HEK293 (cell line): ENCODE measurements around the gene ODAD3.

ENCODE experiments used
- BCL11A ChIP-seq: fragments of 450-650 bp; formaldehyde crosslinking; IDR thresholded peaks from 2 replicates; pipeline ENCODE4 v1.5.1; 2016; ENCODE audit warnings: low read depth, missing biosample characterization, missing genetic modification characterization
- BCL11B ChIP-seq: fragments of 450-650 bp; formaldehyde crosslinking; IDR thresholded peaks from 2 replicates; pipeline ENCODE4 v1.5.1; 2016; ENCODE audit warnings: low read depth, missing biosample characterization, missing genetic modification characterization
- GFI1B ChIP-seq: fragments of 450-650 bp; formaldehyde crosslinking; IDR thresholded peaks from 2 replicates; pipeline ENCODE4 v1.5.1; 2016; ENCODE audit warnings: missing biosample characterization, missing genetic modification characterization
- GLI2 ChIP-seq: fragments of 450-650 bp; formaldehyde crosslinking; IDR thresholded peaks from 2 replicates; pipeline ENCODE4; 2017; ENCODE audit warnings: missing biosample characterization, missing genetic modification characterization, low read depth, borderline replicate concordance
- HIC1 ChIP-seq: fragments of 450-650 bp; formaldehyde crosslinking; IDR thresholded peaks from 2 replicates; pipeline ENCODE4 v1.5.1; 2016; ENCODE audit warnings: missing biosample characterization, missing genetic modification characterization
- IKZF3 ChIP-seq: fragments of 450-650 bp; IDR thresholded peaks from 2 replicates; pipeline ENCODE4 v1.5.0; 2018; ENCODE audit warnings: missing biosample characterization, mild to moderate bottlenecking, missing genetic modification characterization, moderate library complexity
- KLF1 ChIP-seq: fragments of 450-650 bp; formaldehyde crosslinking; IDR thresholded peaks from 2 replicates; pipeline ENCODE4 v1.5.1; 2016; ENCODE audit warnings: missing biosample characterization, missing genetic modification characterization
- MZF1 ChIP-seq: fragments of 450-650 bp; formaldehyde crosslinking; IDR thresholded peaks from 2 replicates; pipeline ENCODE4 v1.5.1; 2017; ENCODE audit warnings: missing biosample characterization, missing genetic modification characterization, borderline replicate concordance
- PBX3 ChIP-seq: sonication (generic); formaldehyde crosslinking; IDR thresholded peaks from 2 replicates; pipeline ENCODE4 v1.8.1; 2022; ENCODE audit warnings: mild to moderate bottlenecking, moderate library complexity, missing genetic modification reagents
- SP3 ChIP-seq: fragments of 450-650 bp; formaldehyde crosslinking; IDR thresholded peaks from 2 replicates; pipeline ENCODE4 v1.5.1; 2016; ENCODE audit warnings: missing biosample characterization, missing genetic modification characterization
- ZBTB1 ChIP-seq: fragments of 450-650 bp; formaldehyde crosslinking; IDR thresholded peaks from 2 replicates; pipeline ENCODE4 v1.5.1; 2016; ENCODE audit warnings: missing biosample characterization, missing genetic modification characterization
- ZBTB48 ChIP-seq: fragments of 450-650 bp; formaldehyde crosslinking; IDR thresholded peaks from 2 replicates; pipeline ENCODE4 v1.5.1; 2016; ENCODE audit warnings: missing biosample characterization, missing genetic modification characterization
- ZEB2 ChIP-seq: fragments of 450-650 bp; formaldehyde crosslinking; IDR thresholded peaks from 2 replicates; pipeline ENCODE4 v1.5.1; 2016; ENCODE audit warnings: missing biosample characterization, missing genetic modification characterization
- ZFP69B ChIP-seq: fragments of 450-650 bp; formaldehyde crosslinking; IDR thresholded peaks from 2 replicates; pipeline ENCODE4 v1.5.1; 2016; ENCODE audit warnings: missing biosample characterization, missing genetic modification characterization
- ZNF18 ChIP-seq: fragments of 450-650 bp; formaldehyde crosslinking; IDR thresholded peaks from 2 replicates; pipeline ENCODE4 v1.5.1; 2016; ENCODE audit warnings: missing biosample characterization, missing genetic modification characterization
- ZNF248 ChIP-seq: fragments of 450-650 bp; formaldehyde crosslinking; IDR thresholded peaks from 2 replicates; pipeline ENCODE4 v1.5.1; 2017; ENCODE audit warnings: missing biosample characterization, missing genetic modification characterization
- ZNF292 ChIP-seq: fragments of 450-650 bp; formaldehyde crosslinking; IDR thresholded peaks from 2 replicates; pipeline ENCODE4 v1.5.1; 2016; ENCODE audit warnings: low read depth, missing biosample characterization, missing genetic modification characterization, borderline replicate concordance
- ZNF324 ChIP-seq: fragments of 450-650 bp; formaldehyde crosslinking; IDR thresholded peaks from 2 replicates; pipeline ENCODE4 v1.5.1; 2016; ENCODE audit warnings: missing biosample characterization, missing genetic modification characterization
- ZNF362 ChIP-seq: fragments of 450-650 bp; formaldehyde crosslinking; IDR thresholded peaks from 2 replicates; pipeline ENCODE4 v1.5.1; 2016; ENCODE audit warnings: missing biosample characterization, missing genetic modification characterization
- ZNF416 ChIP-seq: fragments of 450-650 bp; formaldehyde crosslinking; IDR thresholded peaks from 2 replicates; pipeline ENCODE4 v1.5.1; 2016; ENCODE audit warnings: missing biosample characterization, missing genetic modification characterization
- ZNF433 ChIP-seq: fragments of 450-650 bp; formaldehyde crosslinking; IDR thresholded peaks from 2 replicates; pipeline ENCODE4 v1.5.1; 2016; ENCODE audit warnings: missing biosample characterization, missing genetic modification characterization, low read depth
- ZNF561 ChIP-seq: fragments of 450-650 bp; IDR thresholded peaks from 2 replicates; pipeline ENCODE4 v1.5.1; 2018; ENCODE audit warnings: missing biosample characterization, missing genetic modification characterization, borderline replicate concordance
- ZNF600 ChIP-seq: fragments of 450-650 bp; formaldehyde crosslinking; IDR thresholded peaks from 2 replicates; pipeline ENCODE4 v1.5.1; 2016; ENCODE audit warnings: missing biosample characterization, missing genetic modification characterization
- ZNF623 ChIP-seq: fragments of 450-650 bp; formaldehyde crosslinking; IDR thresholded peaks from 2 replicates; pipeline ENCODE4 v1.5.1; 2016; ENCODE audit warnings: missing biosample characterization, missing genetic modification characterization
- ZNF629 ChIP-seq: fragments of 450-650 bp; formaldehyde crosslinking; IDR thresholded peaks from 2 replicates; pipeline ENCODE4 v1.5.1; 2017; ENCODE audit warnings: missing biosample characterization, missing genetic modification characterization
- ZNF768 ChIP-seq: fragments of 450-650 bp; formaldehyde crosslinking; IDR thresholded peaks from 2 replicates; pipeline ENCODE4 v1.5.1; 2018; ENCODE audit warnings: missing biosample characterization, mild to moderate bottlenecking, missing genetic modification characterization
- ZNF843 ChIP-seq: fragments of 450-650 bp; formaldehyde crosslinking; IDR thresholded peaks from 2 replicates; pipeline ENCODE4 v1.5.1; 2016; ENCODE audit warnings: missing biosample characterization, missing genetic modification characterization
- ZSCAN16 ChIP-seq: fragments of 450-650 bp; formaldehyde crosslinking; IDR thresholded peaks from 2 replicates; pipeline ENCODE4 v1.5.1; 2016; ENCODE audit warnings: missing biosample characterization, missing genetic modification characterization
- TF ChIP-seq, protein P1 (sequence below): fragments of 450-650 bp; formaldehyde crosslinking; IDR thresholded peaks from 2 replicates; pipeline ENCODE4 v1.5.1; 2016; ENCODE audit warnings: missing biosample characterization, missing genetic modification characterization

The ODAD3 gene

GRCh38 chr19:11482384-11483050, 47.6 kb upstream of the ODAD3 start (continued):
- TF ChIP-seq ZSCAN16 (tag by site-specific recombination) = 0 out of 2 replicates have a peak, but pooled peaks have one; percentile 19
- peak; percentile 97 for TF ChIP-seq ZNF416 (tag by site-specific recombination)
- TF ChIP-seq ZNF248 (tag by site-specific recombination) = no peak
- peak; percentile 68; the same call in 1 of the 2 replicates for TF ChIP-seq PBX3 (CRISPR knock-in tag)
- no peak for TF ChIP-seq ZNF768
- TF ChIP-seq BCL11B (tag by site-specific recombination) = peak; percentile 95
- TF ChIP-seq ZNF433 (tag by site-specific recombination) = no peak
- 0 out of 2 replicates have a peak, but pooled peaks have one; percentile 7 for TF ChIP-seq GFI1B (tag by site-specific recombination)
- TF ChIP-seq ZNF561 (tag by site-specific recombination) = peak; percentile 89; the same call in 1 of the 2 replicates
- TF ChIP-seq ZNF292 (tag by site-specific recombination) = no peak
- TF ChIP-seq ZNF324 (tag by site-specific recombination) = peak; percentile 70; the same call in 1 of the 2 replicates
- 0 out of 2 replicates have a peak, but pooled peaks have one; percentile 62 for TF ChIP-seq SP3 (tag by site-specific recombination)
- TF ChIP-seq ZBTB48 = peak; percentile 93
- peak; percentile 63 for TF ChIP-seq ZNF629 (tag by site-specific recombination)
- peak; percentile 27 for TF ChIP-seq MZF1 (tag by site-specific recombination)
- peak; percentile 95 for TF ChIP-seq ZFP69B (tag by site-specific recombination)
- TF ChIP-seq, protein P1, sequence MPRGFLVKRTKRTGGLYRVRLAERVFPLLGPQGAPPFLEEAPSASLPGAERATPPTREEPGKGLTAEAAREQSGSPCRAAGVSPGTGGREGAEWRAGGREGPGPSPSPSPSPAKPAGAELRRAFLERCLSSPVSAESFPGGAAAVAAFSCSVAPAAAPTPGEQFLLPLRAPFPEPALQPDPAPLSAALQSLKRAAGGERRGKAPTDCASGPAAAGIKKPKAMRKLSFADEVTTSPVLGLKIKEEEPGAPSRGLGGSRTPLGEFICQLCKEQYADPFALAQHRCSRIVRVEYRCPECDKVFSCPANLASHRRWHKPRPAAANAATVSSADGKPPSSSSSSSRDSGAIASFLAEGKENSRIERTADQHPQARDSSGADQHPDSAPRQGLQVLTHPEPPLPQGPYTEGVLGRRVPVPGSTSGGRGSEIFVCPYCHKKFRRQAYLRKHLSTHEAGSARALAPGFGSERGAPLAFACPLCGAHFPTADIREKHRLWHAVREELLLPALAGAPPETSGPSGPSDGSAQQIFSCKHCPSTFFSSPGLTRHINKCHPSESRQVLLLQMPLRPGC (tag by site-specific recombination) = peak; percentile 75
- TF ChIP-seq ZBTB1 = 0 out of 2 replicates have a peak, but pooled peaks have one; percentile 40
- 0 out of 2 replicates have a peak, but pooled peaks have one; percentile 32 for TF ChIP-seq IKZF3
- TF ChIP-seq ZNF623 (tag by site-specific recombination) = no peak
- 0 out of 2 replicates have a peak, but pooled peaks have one; percentile 51 for TF ChIP-seq KLF1 (tag by site-specific recombination)
- TF ChIP-seq ZNF843 (tag by site-specific recombination) = peak; percentile 68
- TF ChIP-seq GLI2 (tag by site-specific recombination) = no peak; the same call in 1 of the 2 replicates
- TF ChIP-seq ZNF18 (tag by site-specific recombination) = peak; percentile 52; the same call in 1 of the 2 replicates
- TF ChIP-seq ZNF600 (tag by site-specific recombination) = peak; percentile 32
- peak; percentile 79; the same call in 1 of the 2 replicates for TF ChIP-seq HIC1 (tag by site-specific recombination)
- 0 out of 2 replicates have a peak, but pooled peaks have one; percentile 71 for TF ChIP-seq BCL11A (tag by site-specific recombination)
- TF ChIP-seq ZEB2 (tag by site-specific recombination) = peak; percentile 95
- TF ChIP-seq ZNF362 (tag by site-specific recombination) = no peak
